GM19043 (cell line): Measurements from ENCODE around the gene MRPL40.

Source experiments
- ATAC-seq: cut with Tn5 transposase; IDR thresholded peaks from one replicate; pipeline ENCODE4 v1.9.1; 2021; ENCODE audit warnings: low read depth; ENCODE audit not compliant: unreplicated experiment

The MRPL40 gene

GRCh38 chr22:19478901-19479354, 46.6 kb downstream of the MRPL40 start, which contains the start of gene UFD1:
TSS of gene UFD1 (minus strand) at chr22:19479193. CDS start at chr22:19479085, 108 bp downstream.
- peak; percentile 39 for ATAC-seq

- ATAC-seq = peak; percentile 77
These were observed 47.2 kb downstream of the MRPL40 start, which contains the start of gene CDC45 for GRCh38 chr22:19479355-19480172. TSS of gene CDC45 (plus strand) at chr22:19479920. CDS start at chr22:19479969, 49 bp downstream.

- no peak for ATAC-seq
These were observed 47.8 kb downstream of the MRPL40 start for GRCh38 chr22:19480173-19480568.

GRCh38 chr22:19480789-19481188, 48.4 kb downstream of the MRPL40 start:
- ATAC-seq = no peak

- no peak for ATAC-seq
These were observed 50.0 kb downstream of the MRPL40 start for GRCh38 chr22:19482297-19482696.

GRCh38 chr22:19483481-19484244, 51.3 kb downstream of the MRPL40 start:
- ATAC-seq = no peak
